GM10847 (cell line): Measurements from ENCODE around the gene GLIS1.

ENCODE experiments used
- POLR2A ChIP-seq: IDR thresholded peaks from 2 replicates; pipeline ENCODE4 v1.6.1; 2011; ENCODE audit not compliant: insufficient read length; ENCODE audit errors: extremely low read depth

Gene GLIS1

DNA sequence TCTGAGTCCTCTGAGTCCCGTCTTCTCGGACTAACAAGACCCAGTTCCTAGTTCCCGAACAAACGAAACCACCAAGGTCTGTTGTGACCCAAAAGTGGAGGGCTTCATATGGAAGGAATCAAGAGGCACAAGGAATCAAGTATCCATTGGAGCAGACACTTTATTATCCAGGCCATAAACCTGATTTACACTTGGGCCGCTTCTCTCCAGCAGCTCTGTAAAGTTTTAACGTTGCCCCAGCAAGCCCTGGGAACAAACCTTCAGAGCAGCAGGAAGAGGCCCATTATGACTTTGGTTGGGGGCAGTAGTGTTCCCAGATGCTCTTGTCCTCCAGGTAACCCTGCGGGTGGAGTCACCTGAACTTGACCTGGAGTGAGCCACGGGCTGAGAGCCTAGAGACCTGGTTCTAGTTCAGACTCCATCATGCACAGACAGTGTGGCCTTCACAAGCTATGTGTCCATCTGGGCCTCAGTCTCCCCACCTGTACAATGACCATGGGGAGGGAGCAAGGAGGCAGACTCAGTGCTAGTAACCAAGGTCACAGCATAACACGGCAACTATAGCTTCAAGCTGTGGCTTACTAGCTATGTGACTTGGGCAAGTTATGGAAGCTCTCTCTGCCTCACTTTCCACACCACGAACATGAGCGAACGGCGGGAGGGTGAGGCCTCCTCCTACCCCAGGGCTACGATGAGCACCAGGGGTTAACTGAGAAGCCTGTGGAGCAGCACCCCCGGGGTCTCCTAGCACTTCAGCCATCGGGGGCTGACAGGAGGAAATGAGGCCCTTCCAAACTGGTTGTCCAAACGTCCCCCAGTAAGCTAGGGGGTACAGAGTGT is 95.7 kb downstream of the GLIS1 start:
- no peak for TF ChIP-seq POLR2A

GRCh38 chr1:53642607-53643006 is 96.4 kb downstream of the GLIS1 start:
- no peak for TF ChIP-seq POLR2A

DNA sequence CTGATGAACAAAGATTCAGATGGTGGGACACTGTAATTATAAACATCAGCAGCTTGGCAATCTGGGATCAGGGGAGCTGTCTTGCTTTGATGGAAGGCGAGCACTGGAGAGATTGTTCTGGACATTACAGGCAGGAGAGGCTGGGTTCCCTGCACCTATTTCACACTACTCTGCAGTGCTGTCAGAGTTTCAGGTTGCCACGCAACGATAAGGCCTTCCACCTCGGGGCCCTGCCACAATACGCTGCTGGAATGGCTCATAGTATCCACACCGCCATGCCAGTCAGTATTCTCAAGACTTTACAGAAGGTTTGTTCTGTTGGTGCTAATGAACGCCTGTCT is 96.8 kb downstream of the GLIS1 start:
- no peak for TF ChIP-seq POLR2A

- no peak for TF ChIP-seq POLR2A
Measured at GRCh38 chr1:53641481-53642214, 97.3 kb downstream of the GLIS1 start.

DNA sequence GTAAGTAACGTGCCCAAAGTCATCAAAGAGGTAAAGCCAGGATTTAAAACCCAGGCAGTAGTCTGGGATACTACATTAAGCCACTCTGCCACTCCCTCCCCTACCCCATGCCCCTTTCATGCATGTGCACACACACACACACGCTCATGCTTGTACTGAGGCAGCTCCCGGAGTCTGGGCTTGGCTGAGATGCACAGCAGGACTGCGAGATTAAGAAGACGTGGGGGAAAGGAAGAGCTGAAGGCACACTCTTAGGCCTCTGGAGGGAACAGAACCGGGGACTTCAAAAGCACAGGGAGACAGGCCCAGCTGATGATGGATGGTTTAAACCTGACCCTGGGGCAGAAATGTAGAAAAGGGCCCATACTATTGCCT is 98.3 kb downstream of the GLIS1 start:
- TF ChIP-seq POLR2A: no peak

- no peak for TF ChIP-seq POLR2A
Measured at GRCh38 chr1:53639996-53640700, 98.8 kb downstream of the GLIS1 start.

- no peak for TF ChIP-seq POLR2A
Measured at GRCh38 chr1:53639251-53639763, 99.7 kb downstream of the GLIS1 start.

DNA sequence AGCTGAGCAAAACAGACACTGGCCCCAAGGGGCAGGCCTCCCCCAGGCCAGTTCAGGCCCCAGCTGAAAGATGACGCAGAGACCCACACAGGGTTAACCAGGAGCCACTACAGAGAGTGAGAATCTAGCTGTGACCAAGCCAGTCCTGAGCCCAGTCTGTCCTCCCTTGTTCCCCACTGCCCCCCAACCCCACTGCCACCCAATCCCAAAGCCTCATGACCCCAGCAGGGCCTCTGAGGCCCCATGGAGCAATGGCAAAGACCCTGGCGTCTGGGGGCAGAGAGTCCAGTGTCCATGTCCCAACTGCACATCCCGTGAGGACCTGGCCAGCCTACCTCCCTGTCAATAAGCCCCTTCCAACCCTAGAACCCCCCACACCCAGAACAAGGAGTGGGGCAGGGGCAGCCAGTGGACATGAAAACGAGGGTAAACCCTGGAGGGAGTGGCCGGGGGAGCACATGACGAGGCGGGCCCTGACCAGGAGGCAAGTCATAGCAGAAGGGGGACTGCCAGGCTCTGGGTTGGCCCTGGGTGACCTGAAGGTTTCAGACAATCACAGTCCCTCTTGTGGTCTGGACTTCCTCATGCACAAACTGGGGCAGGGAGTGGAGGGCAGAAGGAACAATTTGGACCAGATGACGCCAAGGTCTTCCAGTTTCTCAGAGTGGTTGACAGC is 100.5 kb downstream of the GLIS1 start:
- TF ChIP-seq POLR2A: no peak

GRCh38 chr1:53637511-53638359 is 101.2 kb downstream of the GLIS1 start:
- no peak for TF ChIP-seq POLR2A

DNA sequence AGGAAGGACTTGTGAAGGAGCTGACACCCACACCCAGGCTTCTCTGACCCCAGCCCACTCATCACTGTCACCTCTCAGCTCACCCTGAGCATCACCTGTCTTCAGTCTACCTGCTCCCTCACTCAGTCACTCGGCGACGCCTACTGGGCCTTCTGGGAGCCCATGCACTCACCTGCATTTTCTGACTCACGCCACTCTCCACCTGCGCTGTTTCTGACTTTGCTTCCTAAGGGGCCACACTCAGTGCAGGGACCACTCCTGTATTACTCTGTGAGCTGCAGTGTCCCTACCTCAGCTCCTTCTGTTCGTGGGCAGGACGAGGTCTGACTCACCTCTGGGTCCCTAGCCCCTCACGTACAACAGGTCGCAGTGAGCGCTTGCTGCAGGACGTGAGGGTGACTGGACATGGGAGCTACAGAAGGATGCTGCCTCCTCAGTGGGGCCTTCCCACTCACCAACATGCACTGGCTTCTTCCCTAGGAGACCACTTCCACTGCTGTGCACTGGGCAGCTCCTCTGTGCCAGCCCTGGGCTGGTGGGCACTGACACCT is 102.3 kb downstream of the GLIS1 start:
- no peak for TF ChIP-seq POLR2A

DNA sequence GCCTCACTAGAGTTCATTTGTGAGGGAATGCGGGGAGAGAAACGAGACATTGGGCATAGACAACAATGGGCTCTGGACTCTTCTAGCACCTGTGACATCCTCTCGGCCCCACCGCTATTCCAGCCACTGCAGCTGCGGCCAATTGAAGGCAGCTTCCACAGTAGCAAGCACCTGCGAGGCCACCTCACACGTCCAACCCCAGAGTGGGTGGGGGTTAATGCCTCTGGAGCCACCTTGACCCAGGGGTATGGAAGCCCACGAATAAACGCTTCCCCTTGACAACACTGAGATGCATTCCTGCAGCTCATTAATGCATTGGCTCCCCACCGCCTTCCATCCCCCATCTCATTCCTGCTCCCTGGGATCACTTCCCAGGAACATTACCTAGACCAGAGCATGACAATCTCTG is 104.4 kb downstream of the GLIS1 start:
- TF ChIP-seq POLR2A: no peak

- no peak for TF ChIP-seq POLR2A
Measured at GRCh38 chr1:53633073-53633704, 105.8 kb downstream of the GLIS1 start.

DNA sequence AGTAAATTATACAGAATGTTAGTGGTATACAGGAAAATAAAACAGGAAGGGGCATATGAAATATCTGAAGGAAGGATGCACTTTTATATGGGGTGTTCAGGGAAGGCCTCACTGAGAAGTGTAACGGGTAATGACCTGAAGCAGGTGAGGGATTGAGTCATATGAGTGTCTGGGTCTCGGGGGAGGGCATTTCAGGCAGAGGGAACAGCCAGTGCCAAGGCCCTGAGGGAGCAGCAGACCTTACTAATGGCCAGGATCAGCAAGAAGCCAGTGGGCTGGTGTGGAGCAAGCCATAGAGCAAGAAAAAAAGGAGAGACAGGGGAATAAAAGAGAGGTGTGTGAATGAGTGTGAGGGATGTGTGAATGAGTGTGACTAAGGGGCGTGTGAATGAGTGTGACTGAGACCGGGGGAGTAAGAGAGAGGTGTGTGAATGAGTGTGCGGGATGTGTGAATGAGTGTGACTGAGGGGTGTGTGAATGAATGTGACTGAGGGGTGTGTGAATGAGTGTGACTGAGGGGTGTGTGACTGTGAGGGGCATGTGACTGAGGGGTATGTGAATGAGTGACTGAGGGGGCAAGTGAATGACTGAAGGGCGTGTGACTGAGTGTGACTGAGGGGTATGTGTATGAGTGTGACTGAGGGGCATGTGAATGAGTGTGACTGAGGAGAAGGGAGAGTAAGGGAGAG is 107.2 kb downstream of the GLIS1 start:
- no peak for TF ChIP-seq POLR2A
